HCT116 (cell line): ENCODE results near the gene SND1. TPM values are rescaled to one million over a fixed set of nuclear protein-coding genes. Genes with fewer than 3 reads are reported as not detected.

Experiments used
- ATAC-seq: fragments of 200-7000 bp; cut with Tn5 transposase; 2 replicates; pipeline ENCODE4 v1.9.1; 2020; ENCODE audit warnings: mild to moderate bottlenecking, moderate library complexity
- BruUV-seq: library from RNA; stranded (reverse); fragments of 400-500 nt; replicated peaks from 2 replicates; lab custom pipeline; 2021; lab: Mats Ljungman, UMichigan
- CTCF ChIA-PET: fragments of 300-600 bp; sonication (Branson Sonifier 250); formaldehyde crosslinking; loops from one replicate; lab custom pipeline; 2021; ENCODE audit warnings: antibody characterized with exemption; lab: Charles Lee
- POLR2A ChIA-PET: fragments of 300-600, 350-600 bp; sonication (Branson Sonifier 250); formaldehyde crosslinking; loops from one replicate; lab custom pipeline; 2021; ENCODE audit warnings: antibody characterized with exemption; lab: Charles Lee
- RAD21 ChIA-PET, 2 experiments: fragments of 300-600 bp; sonication (Branson Sonifier 250); formaldehyde crosslinking; loops; one replicate each; lab custom pipeline; 2023; ENCODE audit warnings: low total read pairs in 2 of 2; ENCODE audit not compliant: uncharacterized antibody in 2 of 2, unreplicated experiment in 2 of 2, low non-redundant PET in 1 of 2; lab: Charles Lee
- DNase-seq: peaks from one replicate; pipeline ENCODE4 v3.0.0-alpha.2; 2010; ENCODE audit warnings: low read depth, low spot score
- H2AFZ ChIP-seq: fragments of 200-600 bp; shearing (Covaris generic), sonication (generic); 2 replicates; pipeline ENCODE4 v1.6.1; 2017; ENCODE audit warnings: low read depth, mixed run types, mixed read lengths, antibody characterized with exemption, low read length; ENCODE audit not compliant: poor library complexity, severe bottlenecking
- H3K27ac ChIP-seq: 2 replicates; pipeline ENCODE4 v1.5.1; 2012; ENCODE audit warnings: low read depth, low read length
- H3K27me3 ChIP-seq: fragments of 200-600 bp; sonication (generic); 2 replicates; pipeline ENCODE4 v1.6.1; 2016; ENCODE audit warnings: mixed run types, low read length, mixed read lengths; ENCODE audit not compliant: insufficient read depth
- H3K36me3 ChIP-seq, 2 experiments: fragments of 200-500 bp in 1 of 2; fragments of 200-600 bp in 1 of 2; sonication (Bioruptor generic) in 1 of 2; sonication (generic) in 1 of 2; 2 replicates each; pipeline versions ENCODE4 v1.5.1 to v1.6.1; 2014 to 2016; ENCODE audit warnings: low read length in 2 of 2, inconsistent platforms in 1 of 2, mixed read lengths in 1 of 2, mixed run types in 1 of 2; ENCODE audit not compliant: insufficient read depth in 2 of 2, control insufficient read depth in 1 of 2
- H3K4me1 ChIP-seq, 2 experiments: fragments of 200-600 bp in 1 of 2; sonication (generic) in 1 of 2; 2 replicates each; pipeline versions ENCODE4 v1.5.1 to v1.6.1; 2012 to 2017; ENCODE audit warnings: low read length in 2 of 2, inconsistent platforms in 1 of 2, mild to moderate bottlenecking in 1 of 2, mixed read lengths in 1 of 2, mixed run types in 1 of 2, moderate library complexity in 1 of 2; ENCODE audit not compliant: insufficient read depth in 2 of 2, control insufficient read depth in 1 of 2
- H3K4me2 ChIP-seq: fragments of 200-600 bp; sonication (generic); 2 replicates; pipeline ENCODE4 v1.6.1; 2017; ENCODE audit warnings: mixed run types, low read length, mixed read lengths
- H3K4me3 ChIP-seq, 2 experiments: fragments of 200-600 bp in 1 of 2; sonication (generic) in 1 of 2; replicated peaks in 1 of 2; 2 replicates each; pipeline ENCODE4 v1.5.1; 2011 to 2016; ENCODE audit warnings: low read length in 2 of 2, control low read depth in 1 of 2, low read depth in 1 of 2, mild to moderate bottlenecking in 1 of 2, mixed read lengths in 1 of 2, mixed run types in 1 of 2
- H3K79me2 ChIP-seq: fragments of 200-600 bp; sonication (generic); 2 replicates; pipeline ENCODE4 v1.6.1; 2017; ENCODE audit warnings: mild to moderate bottlenecking, mixed run types, low read length, moderate library complexity, mixed read lengths; ENCODE audit not compliant: insufficient read depth
- H3K9ac ChIP-seq: fragments of 200-600 bp; sonication (generic); 2 replicates; pipeline ENCODE4 v1.6.1; 2016; ENCODE audit warnings: low read length, mixed read lengths
- H3K9me2 ChIP-seq: fragments of 200-600 bp; sonication (generic), shearing (Covaris generic); 2 replicates; pipeline ENCODE4 v1.6.1; 2017; ENCODE audit warnings: mixed run types, mild to moderate bottlenecking, moderate library complexity; ENCODE audit not compliant: insufficient read depth
- H3K9me3 ChIP-seq, 2 experiments: fragments of 200-500 bp in 1 of 2; fragments of 200-600 bp in 1 of 2; sonication (Bioruptor generic) in 1 of 2; sonication (generic) in 1 of 2; 2 replicates each; pipeline ENCODE4 v1.6.1; 2014 to 2017; ENCODE audit warnings: low read length in 2 of 2, mixed read lengths in 2 of 2, inconsistent platforms in 1 of 2, low read depth in 1 of 2, mild to moderate bottlenecking in 1 of 2, mixed run types in 1 of 2, moderate library complexity in 1 of 2; ENCODE audit not compliant: control insufficient read depth in 1 of 2, insufficient read depth in 1 of 2
- H4K20me1 ChIP-seq: fragments of 200-600 bp; sonication (generic), shearing (Covaris generic); 2 replicates; pipeline ENCODE4 v1.6.1; 2017; ENCODE audit warnings: mixed run types, mild to moderate bottlenecking, moderate library complexity; ENCODE audit not compliant: insufficient read depth
- CBX3 ChIP-seq: IDR thresholded peaks from 2 replicates; pipeline ENCODE4 v1.6.1; 2012; ENCODE audit warnings: low read depth
- CEBPB ChIP-seq: IDR thresholded peaks from 2 replicates; pipeline ENCODE4 v1.6.1; 2012; ENCODE audit warnings: low read depth
- EGR1 ChIP-seq: IDR thresholded peaks from 2 replicates; pipeline ENCODE4 v1.6.1; 2012; ENCODE audit warnings: low read depth
- ELF1 ChIP-seq: IDR thresholded peaks from 2 replicates; pipeline ENCODE4 v1.6.1; 2012; ENCODE audit warnings: low read depth, borderline replicate concordance
- EZH2phosphoT487 ChIP-seq: fragments of 200-600 bp; IDR thresholded peaks from 2 replicates; pipeline ENCODE4 v1.6.1; 2018; ENCODE audit warnings: antibody characterized with exemption, borderline replicate concordance
- FOSL1 ChIP-seq: IDR thresholded peaks from 2 replicates; pipeline ENCODE4 v1.6.1; 2012; ENCODE audit warnings: low read depth
- POLR2A ChIP-seq: IDR thresholded peaks from 2 replicates; pipeline ENCODE4 v1.7.0; 2011; ENCODE audit warnings: borderline replicate concordance; ENCODE audit not compliant: insufficient read depth, insufficient read length; ENCODE audit errors: extremely low read depth
- POLR2AphosphoS5 ChIP-seq: IDR thresholded peaks from 2 replicates; pipeline ENCODE4 v1.6.1; 2011; ENCODE audit warnings: mild to moderate bottlenecking, low read depth, low read length, moderate library complexity
- RAD21 ChIP-seq: IDR thresholded peaks from 2 replicates; pipeline ENCODE4 v1.6.1; 2012; ENCODE audit warnings: low read depth, mild to moderate bottlenecking
- REST ChIP-seq: IDR thresholded peaks from 2 replicates; pipeline ENCODE4 v1.6.1; 2012; ENCODE audit warnings: low read depth
- SIN3A ChIP-seq: IDR thresholded peaks from 2 replicates; pipeline ENCODE4 v1.6.1; 2012; ENCODE audit warnings: low read depth
- SP1 ChIP-seq: IDR thresholded peaks from 2 replicates; pipeline ENCODE4 v1.6.1; 2012; ENCODE audit warnings: low read depth
- SRF ChIP-seq: IDR thresholded peaks from 2 replicates; pipeline ENCODE4 v1.6.1; 2012; ENCODE audit warnings: low read depth
- YY1 ChIP-seq: IDR thresholded peaks from 2 replicates; pipeline ENCODE4 v1.6.1; 2011; ENCODE audit warnings: low read length, low read depth, moderate library complexity, mild to moderate bottlenecking; ENCODE audit not compliant: insufficient replicate concordance; ENCODE audit errors: extremely low read depth
- ZBTB33 ChIP-seq: IDR thresholded peaks from 2 replicates; pipeline ENCODE4 v1.6.1; 2011; ENCODE audit warnings: mild to moderate bottlenecking, low read length, moderate library complexity; ENCODE audit not compliant: insufficient replicate concordance; ENCODE audit errors: extremely low read depth
- ZFX ChIP-seq: fragments of 450-650 bp; IDR thresholded peaks from 2 replicates; pipeline ENCODE4 v1.6.1; 2017
- ZNF274 ChIP-seq: fragments of 200-500 bp; sonication (Bioruptor generic); IDR thresholded peaks from 2 replicates; pipeline ENCODE4 v1.6.1; 2014; ENCODE audit warnings: mild to moderate bottlenecking, low read depth, low read length, inconsistent platforms
- intact Hi-C: fragments of 100-400 bp; cut with micrococcal nuclease; formaldehyde crosslinking; loops from 2 replicates; pipeline ENCODE4 v1.10.0; 2022
- total RNA-seq: library from RNA; stranded (reverse); gene quantifications from one replicate; pipeline ENCODE4 v1.2.1, GENCODE V29; 2021; ENCODE audit not compliant: unreplicated experiment

SND1 gene
- total RNA-seq, 1 experiment from 2014 or later, result 169 TPM

- Histone ChIP-seq H3K27ac (no peak overlapping the region), H3K79me2 (peaks cover 14% of the 10 kb centered on the region), H3K9me3 (no peaks in the 10 kb centered on the region), H3K4me2 (no peak overlapping the region), H3K27me3 (no peaks in the 10 kb centered on the region), H2AFZ (no peak overlapping the region), H3K36me3 (no peaks in the 10 kb centered on the region), H3K9ac (no peak overlapping the region), H4K20me1 (no peaks in the 10 kb centered on the region; the same call in 1 of the 2 replicates), H3K9me2 (no peaks in the 10 kb centered on the region), H3K4me1 (no peaks in the 10 kb centered on the region), H3K4me3 (no peak overlapping the region)
- ChIA-PET RAD21 (no interaction called here), POLR2A (no interaction called here), CTCF (no interaction called here)
- TF ChIP-seq POLR2AphosphoS5 (no peak), EZH2phosphoT487 (no peak), CBX3 (no peak), REST (no peak), FOSL1 (no peak), ZBTB33 (no peak), SP1 (no peak), CEBPB (no peak), ZFX (no peak), POLR2A (no peak), EGR1 (no peak), SRF (no peak), YY1 (no peak), SIN3A (no peak), RAD21 (no peak), ZNF274 (no peak), ELF1 (no peak)
- ATAC-seq (no peak), DNase-seq (no peak)
- BruUV-seq, result no TSS peak
- intact Hi-C loops, result no loop called here
Measured at GRCh38 chr7:127920787-127921438, 268.9 kb downstream of the SND1 start.
